VCaP (cell line): Measurements from ENCODE around the gene CD101.

Source experiments
- H3K27ac ChIP-seq: fragments of 450-650 bp; 2 replicates; pipeline ENCODE4 v1.5.1; 2017
- TF ChIP-seq, protein P1 (sequence below): fragments of 450-650 bp; conservative IDR thresholded peaks from 2 replicates; pipeline ENCODE4 v1.5.1; 2017; ENCODE audit warnings: mild to moderate bottlenecking, moderate library complexity

Gene CD101

GRCh38 chr1:117014209-117014608, 12.6 kb downstream of the CD101 start:
- TF ChIP-seq, protein P1, sequence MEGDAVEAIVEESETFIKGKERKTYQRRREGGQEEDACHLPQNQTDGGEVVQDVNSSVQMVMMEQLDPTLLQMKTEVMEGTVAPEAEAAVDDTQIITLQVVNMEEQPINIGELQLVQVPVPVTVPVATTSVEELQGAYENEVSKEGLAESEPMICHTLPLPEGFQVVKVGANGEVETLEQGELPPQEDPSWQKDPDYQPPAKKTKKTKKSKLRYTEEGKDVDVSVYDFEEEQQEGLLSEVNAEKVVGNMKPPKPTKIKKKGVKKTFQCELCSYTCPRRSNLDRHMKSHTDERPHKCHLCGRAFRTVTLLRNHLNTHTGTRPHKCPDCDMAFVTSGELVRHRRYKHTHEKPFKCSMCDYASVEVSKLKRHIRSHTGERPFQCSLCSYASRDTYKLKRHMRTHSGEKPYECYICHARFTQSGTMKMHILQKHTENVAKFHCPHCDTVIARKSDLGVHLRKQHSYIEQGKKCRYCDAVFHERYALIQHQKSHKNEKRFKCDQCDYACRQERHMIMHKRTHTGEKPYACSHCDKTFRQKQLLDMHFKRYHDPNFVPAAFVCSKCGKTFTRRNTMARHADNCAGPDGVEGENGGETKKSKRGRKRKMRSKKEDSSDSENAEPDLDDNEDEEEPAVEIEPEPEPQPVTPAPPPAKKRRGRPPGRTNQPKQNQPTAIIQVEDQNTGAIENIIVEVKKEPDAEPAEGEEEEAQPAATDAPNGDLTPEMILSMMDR: no peak
- H3K27ac ChIP-seq: peak overlapping the region; percentile 83

DNA sequence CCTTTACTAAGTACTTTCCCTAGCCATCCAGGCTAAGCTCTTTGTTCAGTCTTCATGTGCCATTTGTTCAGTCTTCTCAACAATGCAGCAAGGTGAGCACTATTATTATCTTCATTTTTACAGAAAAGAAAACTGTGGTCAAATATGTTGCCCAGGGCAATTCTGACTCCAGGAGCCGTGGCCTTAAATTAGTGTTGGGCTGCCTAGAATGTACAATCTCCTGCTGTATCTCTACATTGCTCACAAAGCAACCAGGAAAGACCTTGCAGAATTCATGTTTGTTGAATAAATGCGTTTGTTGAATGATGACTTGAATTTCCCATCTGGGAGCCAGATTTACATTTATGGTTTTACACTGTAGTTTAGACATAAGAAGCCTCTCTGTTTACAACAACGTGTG, 14.2 kb downstream of the CD101 start:
- TF ChIP-seq, protein P1: no peak
- H3K27ac ChIP-seq: no peak overlapping the region

DNA sequence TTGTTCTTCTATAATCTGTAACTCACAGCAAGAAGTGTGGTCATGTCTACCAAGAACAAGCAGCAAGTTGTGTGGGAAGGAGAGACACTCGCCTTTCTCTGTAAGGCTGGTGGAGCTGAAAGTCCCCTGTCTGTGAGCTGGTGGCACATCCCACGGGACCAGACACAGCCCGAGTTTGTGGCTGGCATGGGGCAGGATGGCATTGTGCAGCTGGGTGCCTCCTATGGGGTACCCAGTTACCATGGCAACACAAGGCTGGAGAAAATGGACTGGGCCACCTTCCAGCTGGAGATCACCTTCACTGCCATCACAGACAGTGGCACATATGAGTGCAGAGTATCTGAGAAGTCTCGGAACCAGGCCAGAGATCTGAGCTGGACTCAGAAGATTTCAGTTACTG, 15.5 kb downstream of the CD101 start:
- TF ChIP-seq, protein P1: no peak
- H3K27ac ChIP-seq: no peak overlapping the region

DNA sequence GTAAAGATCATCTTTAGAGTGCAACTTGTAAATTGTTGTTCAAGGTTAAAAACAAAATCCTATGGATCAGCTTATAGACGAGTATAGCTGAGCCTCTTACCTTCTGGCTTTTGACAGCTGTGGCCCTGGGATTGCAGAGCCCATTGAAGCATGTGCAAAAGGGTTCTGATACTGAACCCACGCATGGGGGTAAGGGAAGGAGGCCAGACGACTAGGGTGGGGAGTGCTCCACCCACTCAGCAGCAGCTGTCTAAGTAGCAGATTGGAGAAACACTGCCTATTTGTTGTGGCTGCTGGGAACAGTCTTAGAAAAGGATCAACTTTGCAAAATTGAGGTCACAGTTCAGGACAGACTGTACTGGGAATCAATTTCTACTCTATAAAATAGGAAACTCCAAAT, 16.1 kb downstream of the CD101 start:
- TF ChIP-seq, protein P1: no peak
- H3K27ac ChIP-seq: no peak overlapping the region

DNA sequence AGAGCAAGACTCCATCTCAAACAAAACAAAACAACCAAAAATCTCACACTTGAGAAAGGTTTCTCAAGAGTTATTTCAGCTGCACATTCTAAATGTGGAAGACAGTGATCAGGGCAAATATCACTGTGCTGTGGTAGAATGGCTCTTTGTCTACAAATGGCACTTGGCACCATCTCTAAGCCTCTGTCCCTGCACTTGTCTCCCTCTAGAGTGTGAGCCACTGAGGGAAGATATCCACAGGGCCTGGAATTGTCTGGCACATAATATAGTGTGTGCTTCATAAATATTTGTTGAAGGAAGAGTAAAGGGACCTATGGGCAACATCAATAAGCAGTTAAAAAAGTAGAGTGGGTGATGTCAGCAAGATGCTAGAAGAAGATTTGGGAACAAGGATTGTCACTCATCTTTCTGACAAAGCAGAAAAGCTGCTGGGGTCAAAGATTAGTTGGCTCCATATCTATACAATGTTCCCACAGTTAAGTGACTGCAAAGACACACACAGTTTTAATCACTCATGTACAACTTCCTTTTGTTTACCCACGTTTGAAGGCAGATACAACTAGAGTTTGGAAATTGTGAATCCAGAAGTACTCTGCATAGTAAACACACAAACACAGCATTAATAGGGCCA, 19.1 kb downstream of the CD101 start:
- H3K27ac ChIP-seq: no peak overlapping the region; the same call in 1 of the 2 replicates
- TF ChIP-seq, protein P1: no peak

DNA sequence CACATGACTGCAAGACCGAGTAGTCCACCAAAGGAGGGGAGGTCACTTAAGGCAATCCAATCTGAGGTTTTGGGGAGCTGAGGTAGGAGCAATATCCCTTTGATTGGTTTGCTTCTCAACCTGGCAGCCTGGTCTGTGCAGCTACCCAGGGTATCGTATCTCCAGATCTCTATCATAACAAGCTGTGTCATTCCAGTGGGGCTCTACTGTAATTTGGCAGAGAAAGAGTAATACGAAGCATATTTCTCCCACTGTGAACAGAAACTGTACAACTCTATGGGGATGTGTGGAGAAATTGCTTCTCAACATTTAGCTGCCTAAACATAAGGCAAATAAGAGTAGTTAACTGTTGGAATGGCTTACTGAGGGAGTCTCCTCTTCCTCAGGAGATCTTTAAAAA, 20.6 kb downstream of the CD101 start:
- TF ChIP-seq, protein P1: no peak
- no peak overlapping the region for H3K27ac ChIP-seq

- peak overlapping the region; percentile 57 for H3K27ac ChIP-seq
- TF ChIP-seq, protein P1: no peak
Observed at GRCh38 chr1:117025568-117025967, 24.0 kb downstream of the CD101 start.
